Esophagus squamous epithelium (tissue), 4 donors: ENCODE data around the gene CHD8.

Experiments used
- POLR2A ChIP-seq, 4 donors: fragments of 450-650 bp; IDR thresholded peaks; one replicate each; pipeline ENCODE4 v1.6.1; 2017; ENCODE audit warnings: antibody characterized with exemption in 4 of 4, mild to moderate bottlenecking in 4 of 4, moderate library complexity in 3 of 4
- TF ChIP-seq, protein P1 (sequence below), 6 experiments: fragments of 450-650 bp in 4 of 6; fragments of 200-600 bp in 2 of 6; sonication (generic) in 2 of 6; IDR thresholded peaks; one replicate each; pipeline ENCODE4 v1.5.1; 2016 to 2019; ENCODE audit warnings: antibody characterized with exemption in 6 of 6, mild to moderate bottlenecking in 4 of 6, moderate library complexity in 4 of 6

DNA sequence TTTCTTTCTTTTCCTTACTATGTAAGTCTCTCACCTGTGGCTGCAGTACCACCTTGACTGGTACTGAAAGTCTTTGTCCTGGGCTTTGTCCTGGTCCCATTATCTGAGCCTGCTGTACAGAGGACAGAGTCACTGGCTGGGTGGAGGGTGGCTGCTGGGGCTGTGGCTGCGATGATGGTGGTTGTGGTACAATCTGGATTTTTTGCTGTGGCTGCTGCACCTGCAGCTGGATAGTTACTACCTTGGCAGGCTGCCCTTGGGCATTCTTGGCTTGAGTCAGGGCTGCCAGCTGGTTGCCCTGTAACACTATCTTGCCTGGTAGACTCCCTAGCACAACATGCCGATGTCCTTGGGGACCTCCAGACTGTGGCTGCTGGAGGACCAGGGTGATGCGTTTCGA is 27.0 kb downstream of the CHD8 start:
- TF ChIP-seq, protein P1, sequence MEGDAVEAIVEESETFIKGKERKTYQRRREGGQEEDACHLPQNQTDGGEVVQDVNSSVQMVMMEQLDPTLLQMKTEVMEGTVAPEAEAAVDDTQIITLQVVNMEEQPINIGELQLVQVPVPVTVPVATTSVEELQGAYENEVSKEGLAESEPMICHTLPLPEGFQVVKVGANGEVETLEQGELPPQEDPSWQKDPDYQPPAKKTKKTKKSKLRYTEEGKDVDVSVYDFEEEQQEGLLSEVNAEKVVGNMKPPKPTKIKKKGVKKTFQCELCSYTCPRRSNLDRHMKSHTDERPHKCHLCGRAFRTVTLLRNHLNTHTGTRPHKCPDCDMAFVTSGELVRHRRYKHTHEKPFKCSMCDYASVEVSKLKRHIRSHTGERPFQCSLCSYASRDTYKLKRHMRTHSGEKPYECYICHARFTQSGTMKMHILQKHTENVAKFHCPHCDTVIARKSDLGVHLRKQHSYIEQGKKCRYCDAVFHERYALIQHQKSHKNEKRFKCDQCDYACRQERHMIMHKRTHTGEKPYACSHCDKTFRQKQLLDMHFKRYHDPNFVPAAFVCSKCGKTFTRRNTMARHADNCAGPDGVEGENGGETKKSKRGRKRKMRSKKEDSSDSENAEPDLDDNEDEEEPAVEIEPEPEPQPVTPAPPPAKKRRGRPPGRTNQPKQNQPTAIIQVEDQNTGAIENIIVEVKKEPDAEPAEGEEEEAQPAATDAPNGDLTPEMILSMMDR (IDR thresholded peaks at IDR 0.05), result no peak
- no peak for TF ChIP-seq POLR2A (IDR thresholded peaks at IDR 0.05)
